ENCODE measurements around the gene HOXB4. TPM values are rescaled to one million over a fixed set of nuclear protein-coding genes. Genes with fewer than 3 reads are reported as not detected.

HOXB4 gene
- total RNA-seq, 2 experiments from 2014 or later: 0.16 to 0.17 TPM

GRCh38 chr17:48569674-48570324, 8.4 kb downstream of the HOXB4 start:
- ChIA-PET POLR2A (interaction anchor here (0.7 kb wide), 1 partner anchor 13 kb away, joined by 3 read pairs; no protein-coding TSS in a partner anchor), CTCF (no interaction called here)
- Histone ChIP-seq H3K4me1 (ENCODE audit: insufficient read depth, low read length) (no peaks in the 10 kb centered on the region), H3K36me3 (ENCODE audit: insufficient read depth, low read length) (no peaks in the 10 kb centered on the region), H3K9me3 (ENCODE audit: control insufficient read depth in 1 of 2, insufficient read depth in 1 of 2, low read length in 2 of 2) (no peaks in the 10 kb centered on the region), H3K27ac (ENCODE audit: low read depth in 1 of 2, low read length in 2 of 2) (no peak overlapping the region), H3K27me3 (ENCODE audit: control insufficient read depth in 1 of 2, insufficient read depth in 2 of 2, low read length in 2 of 2) (peaks cover 3 to 9% of the 10 kb centered on the region in 2 experiments), H3K4me3 (ENCODE audit: low read length) (no peak overlapping the region)
- no peaks in the 10 kb centered on the region for H3K36me3 Mint-ChIP-seq (ENCODE audit: low read depth)
- TF ChIP-seq CTCF (IDR thresholded peaks at IDR 0.05): no peak
- H3K9me3 Mint-ChIP-seq: no peaks in the 10 kb centered on the region
- intact Hi-C loops (cut with DNase I, micrococcal nuclease): no loop called here
- peaks cover 5% of the 10 kb centered on the region for H3K4me1 Mint-ChIP-seq (ENCODE audit: low read depth)
- H3K27me3 Mint-ChIP-seq: peaks cover 26% of the 10 kb centered on the region
- DNase-seq (no peak), ATAC-seq (ENCODE audit: poor library complexity) (no peak)
- H3K4me3 Mint-ChIP-seq: no peak overlapping the region
- H3K27ac Mint-ChIP-seq: no peak overlapping the region

GRCh38 chr17:48569240-48569582, 8.9 kb downstream of the HOXB4 start:
- no peaks in the 10 kb centered on the region for H3K4me1 ChIP-seq (ENCODE audit: insufficient read depth, low read length)
- H3K9me3 ChIP-seq (ENCODE audit: control insufficient read depth in 1 of 2, insufficient read depth in 1 of 2, low read length in 2 of 2): no peaks in the 10 kb centered on the region
- no peak overlapping the region for H3K27ac ChIP-seq (ENCODE audit: low read depth in 1 of 2, low read length in 2 of 2)
- H3K4me3 ChIP-seq (ENCODE audit: low read length): no peak overlapping the region
- CTCF ChIA-PET: no interaction called here
- no peak for ATAC-seq (ENCODE audit: poor library complexity)
- H3K9me3 Mint-ChIP-seq: no peaks in the 10 kb centered on the region
- no peak for TF ChIP-seq CTCF (IDR thresholded peaks at IDR 0.05)
- POLR2A ChIA-PET: interaction anchor here (0.7 kb wide), 1 partner anchor 13 kb away, joined by 3 read pairs; no protein-coding TSS in a partner anchor
- no peaks in the 10 kb centered on the region for H3K36me3 Mint-ChIP-seq (ENCODE audit: low read depth)
- peaks cover 5% of the 10 kb centered on the region for H3K4me1 Mint-ChIP-seq (ENCODE audit: low read depth)
- H3K4me3 Mint-ChIP-seq: no peak overlapping the region
- peaks cover 3 to 9% of the 10 kb centered on the region in 2 experiments for H3K27me3 ChIP-seq (ENCODE audit: control insufficient read depth in 1 of 2, insufficient read depth in 2 of 2, low read length in 2 of 2)
- no peak overlapping the region for H3K27ac Mint-ChIP-seq
- no peak for DNase-seq
- no peaks in the 10 kb centered on the region for H3K36me3 ChIP-seq (ENCODE audit: insufficient read depth, low read length)
- intact Hi-C loops (cut with DNase I, micrococcal nuclease): no loop called here
- H3K27me3 Mint-ChIP-seq: peaks cover 20% of the 10 kb centered on the region

GRCh38 chr17:48568499-48569239, 9.5 kb downstream of the HOXB4 start:
- peaks cover 5% of the 10 kb centered on the region for H3K4me1 Mint-ChIP-seq (ENCODE audit: low read depth)
- H3K4me1 ChIP-seq (ENCODE audit: insufficient read depth, low read length): no peaks in the 10 kb centered on the region
- H3K9me3 Mint-ChIP-seq: no peaks in the 10 kb centered on the region
- CTCF ChIA-PET: no interaction called here
- H3K4me3 Mint-ChIP-seq: no peak overlapping the region
- no peaks in the 10 kb centered on the region for H3K36me3 Mint-ChIP-seq (ENCODE audit: low read depth)
- no peaks in the 10 kb centered on the region for H3K36me3 ChIP-seq (ENCODE audit: insufficient read depth, low read length)
- no peak overlapping the region for H3K27ac ChIP-seq (ENCODE audit: low read depth in 1 of 2, low read length in 2 of 2)
- H3K27me3 Mint-ChIP-seq: peaks cover 18% of the 10 kb centered on the region
- DNase-seq: no peak
- no peak overlapping the region for H3K27ac Mint-ChIP-seq
- POLR2A ChIA-PET: no interaction called here
- H3K27me3 ChIP-seq (ENCODE audit: control insufficient read depth in 1 of 2, insufficient read depth in 2 of 2, low read length in 2 of 2): peaks cover 3 to 9% of the 10 kb centered on the region in 2 experiments
- H3K4me3 ChIP-seq (ENCODE audit: low read length): no peak overlapping the region
- no peaks in the 10 kb centered on the region for H3K9me3 ChIP-seq (ENCODE audit: control insufficient read depth in 1 of 2, insufficient read depth in 1 of 2, low read length in 2 of 2)
- no peak for TF ChIP-seq CTCF (IDR thresholded peaks at IDR 0.05)
- intact Hi-C loops (cut with DNase I, micrococcal nuclease): no loop called here
- no peak for ATAC-seq (ENCODE audit: poor library complexity)
